HCT116 (cell line): Measurements from ENCODE around the gene TEPSIN. TPM values are rescaled to one million over a fixed set of nuclear protein-coding genes. Genes with fewer than 3 reads are reported as not detected.

Experiments used
- ATAC-seq: fragments of 200-7000 bp; cut with Tn5 transposase; 2 replicates; pipeline ENCODE4 v1.9.1; 2020; ENCODE audit warnings: mild to moderate bottlenecking, moderate library complexity
- BruUV-seq: library from RNA; stranded (reverse); fragments of 400-500 nt; replicated peaks from 2 replicates; lab custom pipeline; 2021; lab: Mats Ljungman, UMichigan
- CTCF ChIA-PET: fragments of 300-600 bp; sonication (Branson Sonifier 250); formaldehyde crosslinking; loops from one replicate; lab custom pipeline; 2021; ENCODE audit warnings: antibody characterized with exemption; lab: Charles Lee
- POLR2A ChIA-PET: fragments of 300-600, 350-600 bp; sonication (Branson Sonifier 250); formaldehyde crosslinking; loops from one replicate; lab custom pipeline; 2021; ENCODE audit warnings: antibody characterized with exemption; lab: Charles Lee
- RAD21 ChIA-PET, 2 experiments: fragments of 300-600 bp; sonication (Branson Sonifier 250); formaldehyde crosslinking; loops; one replicate each; lab custom pipeline; 2023; ENCODE audit warnings: low total read pairs in 2 of 2; ENCODE audit not compliant: uncharacterized antibody in 2 of 2, unreplicated experiment in 2 of 2, low non-redundant PET in 1 of 2; lab: Charles Lee
- DNase-seq: peaks from one replicate; pipeline ENCODE4 v3.0.0-alpha.2; 2010; ENCODE audit warnings: low read depth, low spot score
- H2AFZ ChIP-seq: fragments of 200-600 bp; shearing (Covaris generic), sonication (generic); 2 replicates; pipeline ENCODE4 v1.6.1; 2017; ENCODE audit warnings: low read depth, mixed run types, mixed read lengths, antibody characterized with exemption, low read length; ENCODE audit not compliant: poor library complexity, severe bottlenecking
- H3K27ac ChIP-seq: 2 replicates; pipeline ENCODE4 v1.5.1; 2012; ENCODE audit warnings: low read depth, low read length
- H3K27me3 ChIP-seq: fragments of 200-600 bp; sonication (generic); 2 replicates; pipeline ENCODE4 v1.6.1; 2016; ENCODE audit warnings: mixed run types, low read length, mixed read lengths; ENCODE audit not compliant: insufficient read depth
- H3K36me3 ChIP-seq, 2 experiments: fragments of 200-500 bp in 1 of 2; fragments of 200-600 bp in 1 of 2; sonication (Bioruptor generic) in 1 of 2; sonication (generic) in 1 of 2; 2 replicates each; pipeline versions ENCODE4 v1.5.1 to v1.6.1; 2014 to 2016; ENCODE audit warnings: low read length in 2 of 2, inconsistent platforms in 1 of 2, mixed read lengths in 1 of 2, mixed run types in 1 of 2; ENCODE audit not compliant: insufficient read depth in 2 of 2, control insufficient read depth in 1 of 2
- H3K4me1 ChIP-seq, 2 experiments: fragments of 200-600 bp in 1 of 2; sonication (generic) in 1 of 2; 2 replicates each; pipeline versions ENCODE4 v1.5.1 to v1.6.1; 2012 to 2017; ENCODE audit warnings: low read length in 2 of 2, inconsistent platforms in 1 of 2, mild to moderate bottlenecking in 1 of 2, mixed read lengths in 1 of 2, mixed run types in 1 of 2, moderate library complexity in 1 of 2; ENCODE audit not compliant: insufficient read depth in 2 of 2, control insufficient read depth in 1 of 2
- H3K4me2 ChIP-seq: fragments of 200-600 bp; sonication (generic); 2 replicates; pipeline ENCODE4 v1.6.1; 2017; ENCODE audit warnings: mixed run types, low read length, mixed read lengths
- H3K4me3 ChIP-seq, 2 experiments: fragments of 200-600 bp in 1 of 2; sonication (generic) in 1 of 2; replicated peaks in 1 of 2; 2 replicates each; pipeline ENCODE4 v1.5.1; 2011 to 2016; ENCODE audit warnings: low read length in 2 of 2, control low read depth in 1 of 2, low read depth in 1 of 2, mild to moderate bottlenecking in 1 of 2, mixed read lengths in 1 of 2, mixed run types in 1 of 2
- H3K79me2 ChIP-seq: fragments of 200-600 bp; sonication (generic); 2 replicates; pipeline ENCODE4 v1.6.1; 2017; ENCODE audit warnings: mild to moderate bottlenecking, mixed run types, low read length, moderate library complexity, mixed read lengths; ENCODE audit not compliant: insufficient read depth
- H3K9ac ChIP-seq: fragments of 200-600 bp; sonication (generic); 2 replicates; pipeline ENCODE4 v1.6.1; 2016; ENCODE audit warnings: low read length, mixed read lengths
- H3K9me2 ChIP-seq: fragments of 200-600 bp; sonication (generic), shearing (Covaris generic); 2 replicates; pipeline ENCODE4 v1.6.1; 2017; ENCODE audit warnings: mixed run types, mild to moderate bottlenecking, moderate library complexity; ENCODE audit not compliant: insufficient read depth
- H3K9me3 ChIP-seq, 2 experiments: fragments of 200-500 bp in 1 of 2; fragments of 200-600 bp in 1 of 2; sonication (Bioruptor generic) in 1 of 2; sonication (generic) in 1 of 2; 2 replicates each; pipeline ENCODE4 v1.6.1; 2014 to 2017; ENCODE audit warnings: low read length in 2 of 2, mixed read lengths in 2 of 2, inconsistent platforms in 1 of 2, low read depth in 1 of 2, mild to moderate bottlenecking in 1 of 2, mixed run types in 1 of 2, moderate library complexity in 1 of 2; ENCODE audit not compliant: control insufficient read depth in 1 of 2, insufficient read depth in 1 of 2
- H4K20me1 ChIP-seq: fragments of 200-600 bp; sonication (generic), shearing (Covaris generic); 2 replicates; pipeline ENCODE4 v1.6.1; 2017; ENCODE audit warnings: mixed run types, mild to moderate bottlenecking, moderate library complexity; ENCODE audit not compliant: insufficient read depth
- ATF3 ChIP-seq: IDR thresholded peaks from 2 replicates; pipeline ENCODE4 v1.6.1; 2012
- CBX3 ChIP-seq: IDR thresholded peaks from 2 replicates; pipeline ENCODE4 v1.6.1; 2012; ENCODE audit warnings: low read depth
- CTCF ChIP-seq, 3 experiments: fragments of 200-600 bp in 1 of 3; sonication (generic) in 1 of 3; IDR thresholded peaks in 2 of 3; conservative IDR thresholded peaks in 1 of 3; 2 replicates each; pipeline ENCODE4 v1.5.1; 2012 to 2017; ENCODE audit warnings: low read depth in 2 of 3, low read length in 2 of 3, antibody characterized with exemption in 1 of 3, borderline replicate concordance in 1 of 3, control low read depth in 1 of 3, mild to moderate bottlenecking in 1 of 3, mixed read lengths in 1 of 3, mixed run types in 1 of 3, moderate library complexity in 1 of 3; ENCODE audit not compliant: insufficient read depth in 1 of 3
- ELF1 ChIP-seq: IDR thresholded peaks from 2 replicates; pipeline ENCODE4 v1.6.1; 2012; ENCODE audit warnings: low read depth, borderline replicate concordance
- EZH2 ChIP-seq: fragments of 200-600 bp; sonication (generic); IDR thresholded peaks from 2 replicates; pipeline ENCODE4 v1.6.1; 2017; ENCODE audit warnings: antibody characterized with exemption, mixed run types
- FOSL1 ChIP-seq: IDR thresholded peaks from 2 replicates; pipeline ENCODE4 v1.6.1; 2012; ENCODE audit warnings: low read depth
- JUND ChIP-seq: IDR thresholded peaks from 2 replicates; pipeline ENCODE4 v1.6.1; 2012
- RAD21 ChIP-seq: IDR thresholded peaks from 2 replicates; pipeline ENCODE4 v1.6.1; 2012; ENCODE audit warnings: low read depth, mild to moderate bottlenecking
- SIN3A ChIP-seq: IDR thresholded peaks from 2 replicates; pipeline ENCODE4 v1.6.1; 2012; ENCODE audit warnings: low read depth
- SP1 ChIP-seq: IDR thresholded peaks from 2 replicates; pipeline ENCODE4 v1.6.1; 2012; ENCODE audit warnings: low read depth
- SRF ChIP-seq: IDR thresholded peaks from 2 replicates; pipeline ENCODE4 v1.6.1; 2012; ENCODE audit warnings: low read depth
- ZBTB33 ChIP-seq: IDR thresholded peaks from 2 replicates; pipeline ENCODE4 v1.6.1; 2011; ENCODE audit warnings: mild to moderate bottlenecking, low read length, moderate library complexity; ENCODE audit not compliant: insufficient replicate concordance; ENCODE audit errors: extremely low read depth
- ZFX ChIP-seq: fragments of 450-650 bp; IDR thresholded peaks from 2 replicates; pipeline ENCODE4 v1.6.1; 2017
- intact Hi-C: fragments of 100-400 bp; cut with micrococcal nuclease; formaldehyde crosslinking; loops from 2 replicates; pipeline ENCODE4 v1.10.0; 2022
- total RNA-seq: library from RNA; stranded (reverse); gene quantifications from one replicate; pipeline ENCODE4 v1.2.1, GENCODE V29; 2021; ENCODE audit not compliant: unreplicated experiment

The TEPSIN gene
- total RNA-seq, 1 experiment from 2014 or later, result 50.6 TPM

GRCh38 chr17:81204578-81204977 lies 34.3 kb downstream of the TEPSIN start:
- no TSS peak for BruUV-seq
- H3K27ac ChIP-seq, result no peak overlapping the region
- RAD21 ChIA-PET, result no interaction called here
- no peaks in the 10 kb centered on the region for H3K27me3 ChIP-seq
- no peak for DNase-seq
- H3K79me2 ChIP-seq, result no peaks in the 10 kb centered on the region
- intact Hi-C loops, result no loop called here
- CTCF ChIA-PET, result no interaction called here
- H4K20me1 ChIP-seq, result no peaks in the 10 kb centered on the region
- H2AFZ ChIP-seq, result no peak overlapping the region
- POLR2A ChIA-PET, result no interaction called here
- no peak overlapping the region for H3K4me2 ChIP-seq
- no peak for ATAC-seq
- TF ChIP-seq SP1 (no peak), CTCF (IDR thresholded peaks at IDR 0.05 in 2 of 3, conservative IDR thresholded peaks at IDR 0.05 in 1 of 3; ENCODE audit: borderline replicate concordance in 1 of 3, insufficient read depth in 1 of 3, low read depth in 2 of 3, low read length in 2 of 3) (no peak), ATF3 (no peak), ELF1 (no peak), ZBTB33 (no peak), RAD21 (no peak), EZH2 (no peak), ZFX (no peak), SIN3A (no peak), JUND (no peak), CBX3 (no peak), SRF (no peak), FOSL1 (no peak)
- H3K9me3 ChIP-seq, result no peaks in the 10 kb centered on the region
- H3K9me2 ChIP-seq, result no peaks in the 10 kb centered on the region
- peaks cover 0 to 4% of the 10 kb centered on the region in 2 experiments; a peak in 1 of 4 replicates for H3K36me3 ChIP-seq
- H3K4me3 ChIP-seq, result no peak overlapping the region
- H3K4me1 ChIP-seq, result peaks cover 0 to 8% of the 10 kb centered on the region in 2 experiments; a peak in 1 of 4 replicates
- no peak overlapping the region for H3K9ac ChIP-seq
